Neural cell (in vitro differentiated cells): ENCODE measurements around the gene BLMH. TPM values are rescaled to one million over a fixed set of nuclear protein-coding genes. Genes with fewer than 3 reads are reported as not detected.

ENCODE experiments used
- H2AFZ ChIP-seq: fragments of 200-600, 300-800 bp; sonication (generic), shearing (Covaris generic); 2 replicates; pipeline ENCODE4 v1.6.0; 2014; ENCODE audit warnings: low read depth, mild to moderate bottlenecking, antibody characterized with exemption, low read length, moderate library complexity
- H3F3A ChIP-seq: fragments of 200-600 bp; shearing (Covaris generic); 2 replicates; pipeline ENCODE4 v1.6.1; 2016; ENCODE audit warnings: mild to moderate bottlenecking, moderate library complexity, mixed read lengths, antibody characterized with exemption, low read length; ENCODE audit not compliant: insufficient read depth, poor library complexity, severe bottlenecking
- H3K27ac ChIP-seq: fragments of 200-600, 300-800 bp; sonication (generic), shearing (Covaris generic); 2 replicates; pipeline ENCODE4 v1.5.1; 2014; ENCODE audit warnings: mild to moderate bottlenecking, low read length, moderate library complexity
- H3K27me3 ChIP-seq: fragments of 300-800, 200-600 bp; sonication (generic), shearing (Covaris generic); 2 replicates; pipeline ENCODE4 v1.6.0; 2014; ENCODE audit warnings: mild to moderate bottlenecking, low read depth, low read length, moderate library complexity; ENCODE audit not compliant: insufficient read depth
- H3K36me3 ChIP-seq: fragments of 300-800, 200-600 bp; sonication (generic), shearing (Covaris generic); 2 replicates; pipeline ENCODE4 v1.5.1; 2014; ENCODE audit warnings: mild to moderate bottlenecking, antibody characterized with exemption, low read length, moderate library complexity; ENCODE audit not compliant: insufficient read depth
- H3K4me2 ChIP-seq: fragments of 300-800, 200-600 bp; sonication (generic), shearing (Covaris generic); 2 replicates; pipeline ENCODE4 v1.6.0; 2014; ENCODE audit warnings: mild to moderate bottlenecking, low read length
- H3K4me3 ChIP-seq: fragments of 300-800, 200-600 bp; sonication (generic), shearing (Covaris generic); 2 replicates; pipeline ENCODE4 v1.5.1; 2014; ENCODE audit warnings: mild to moderate bottlenecking, low read length, moderate library complexity
- H3K79me2 ChIP-seq: fragments of 200-600 bp; shearing (Covaris generic); replicated peaks from 2 replicates; pipeline ENCODE4 v1.6.0; 2014; ENCODE audit warnings: mild to moderate bottlenecking, low read length, moderate library complexity; ENCODE audit not compliant: insufficient read depth
- H3K9ac ChIP-seq: fragments of 300-800, 200-600 bp; sonication (generic), shearing (Covaris generic); 2 replicates; pipeline ENCODE4 v1.6.1; 2016; ENCODE audit warnings: mild to moderate bottlenecking, low read length, mixed read lengths
- H3K9me2 ChIP-seq: fragments of 200-600 bp; shearing (Covaris generic); 2 replicates; pipeline ENCODE4 v1.6.1; 2016; ENCODE audit warnings: mild to moderate bottlenecking, low read length, mixed read lengths; ENCODE audit not compliant: insufficient read depth
- H3K9me3 ChIP-seq: fragments of 200-600, 300-800 bp; sonication (generic), shearing (Covaris generic); 2 replicates; pipeline ENCODE4 v1.6.1; 2016; ENCODE audit warnings: mild to moderate bottlenecking, mixed run types, low read length, moderate library complexity, mixed read lengths
- H4K20me1 ChIP-seq: fragments of 200-600 bp; shearing (Covaris generic); 2 replicates; pipeline ENCODE4 v1.6.1; 2016; ENCODE audit warnings: mild to moderate bottlenecking, mixed run types; ENCODE audit not compliant: insufficient read depth
- CTCF ChIP-seq: fragments of 450-650 bp; IDR thresholded peaks from 2 replicates; pipeline ENCODE4 v1.5.1; 2014; ENCODE audit warnings: antibody characterized with exemption, mild to moderate bottlenecking, moderate library complexity; ENCODE audit not compliant: poor library complexity, severe bottlenecking
- EP300 ChIP-seq: fragments of 450-650 bp; conservative IDR thresholded peaks from 2 replicates; pipeline ENCODE4 v1.6.1; 2014; ENCODE audit warnings: antibody characterized with exemption, mild to moderate bottlenecking, moderate library complexity; ENCODE audit not compliant: poor library complexity, severe bottlenecking
- EZH2 ChIP-seq: fragments of 200-600, 300-800 bp; shearing (Covaris generic), sonication (generic); IDR thresholded peaks from 2 replicates; pipeline ENCODE4 v1.6.1; 2014; ENCODE audit warnings: antibody characterized with exemption, low read length, borderline replicate concordance, mild to moderate bottlenecking; ENCODE audit not compliant: insufficient read depth, poor library complexity, severe bottlenecking
- MXI1 ChIP-seq: fragments of 450-650 bp; conservative IDR thresholded peaks from 2 replicates; pipeline ENCODE4 v1.6.1; 2014; ENCODE audit warnings: antibody characterized with exemption, mild to moderate bottlenecking; ENCODE audit not compliant: poor library complexity, severe bottlenecking
- POLR2AphosphoS5 ChIP-seq: IDR thresholded peaks from 2 replicates; pipeline ENCODE4 v1.6.1; 2012
- RAD21 ChIP-seq: fragments of 450-650 bp; conservative IDR thresholded peaks from 2 replicates; pipeline ENCODE4 v1.6.1; 2014; ENCODE audit warnings: antibody characterized with exemption, mild to moderate bottlenecking, moderate library complexity
- REST ChIP-seq: IDR thresholded peaks from 2 replicates; pipeline ENCODE4 v1.6.1; 2012; ENCODE audit warnings: borderline replicate concordance
- SMC3 ChIP-seq: fragments of 450-650 bp; conservative IDR thresholded peaks from 2 replicates; pipeline ENCODE4 v1.6.1; 2014; ENCODE audit warnings: antibody characterized with exemption, mild to moderate bottlenecking, moderate library complexity; ENCODE audit not compliant: poor library complexity
- TAF1 ChIP-seq: IDR thresholded peaks from 2 replicates; pipeline ENCODE4 v1.6.1; 2012; ENCODE audit warnings: low read depth
- polyA plus RNA-seq: library from polyadenylated mRNA; depleted of rRNA; stranded (reverse); fragments of >200 nt; gene quantifications from 2 replicates; pipeline ENCODE4 v1.2.3, GENCODE V29; 2014

BLMH gene
- polyA plus RNA-seq, 1 donor from 2014 or later: 44.3 TPM

GRCh38 chr17:30279156-30279555 lies 12.6 kb downstream of the BLMH start:
- Histone ChIP-seq H3K27me3 (no peaks in the 10 kb centered on the region), H3K9me2 (no peaks in the 10 kb centered on the region), H3K27ac (no peak overlapping the region), H3K4me3 (no peak overlapping the region), H3K36me3 (peaks cover 4% of the 10 kb centered on the region), H2AFZ (no peak overlapping the region), H3K9me3 (no peaks in the 10 kb centered on the region), H3K9ac (no peak overlapping the region), H3K79me2 (no peaks in the 10 kb centered on the region), H3F3A (no peaks in the 10 kb centered on the region), H3K4me2 (no peak overlapping the region), H4K20me1 (no peaks in the 10 kb centered on the region)
- no peak for TF ChIP-seq EZH2
- TF ChIP-seq RAD21: no peak
- TF ChIP-seq TAF1: no peak
- TF ChIP-seq POLR2AphosphoS5: no peak
- no peak for TF ChIP-seq SMC3
- no peak for TF ChIP-seq MXI1
- no peak for TF ChIP-seq EP300
- TF ChIP-seq CTCF: no peak
- TF ChIP-seq REST: no peak

- H4K20me1 ChIP-seq: no peaks in the 10 kb centered on the region
- H3K27me3 ChIP-seq: no peaks in the 10 kb centered on the region
- no peaks in the 10 kb centered on the region for H3K9me2 ChIP-seq
- no peaks in the 10 kb centered on the region for H3K79me2 ChIP-seq
- no peak overlapping the region for H3K27ac ChIP-seq
- H3K36me3 ChIP-seq: no peaks in the 10 kb centered on the region
- H3K4me3 ChIP-seq: no peak overlapping the region
- TF ChIP-seq MXI1 (no peak), CTCF (peak; percentile 72), TAF1 (no peak), RAD21 (peak; percentile 77), EP300 (no peak), EZH2 (no peak), SMC3 (peak; percentile 87), POLR2AphosphoS5 (no peak), REST (no peak)
- no peaks in the 10 kb centered on the region for H3F3A ChIP-seq
- no peak overlapping the region for H3K4me2 ChIP-seq
- H3K9me3 ChIP-seq: no peaks in the 10 kb centered on the region
- H3K9ac ChIP-seq: no peak overlapping the region
- H2AFZ ChIP-seq: no peak overlapping the region
Measured at GRCh38 chr17:30278032-30278431, 13.7 kb downstream of the BLMH start.
